Upper lobe of right lung (tissue), 1 donor: ENCODE data around the gene EOMES. TPM values are rescaled to one million over a fixed set of nuclear protein-coding genes. Genes with fewer than 3 reads are reported as not detected.

ENCODE experiments used
- ATAC-seq: fragments of 200-7000 bp; cut with Tn5 transposase; one replicate; pipeline ENCODE4 v1.9.1; 2020; ENCODE audit warnings: mild to moderate bottlenecking, moderate library complexity
- DNase-seq: peaks from one replicate; pipeline ENCODE4 v3.0.0-alpha.2; 2020
- H3K27ac ChIP-seq: fragments of 200-600 bp; one replicate; pipeline ENCODE4 v1.8.0; 2022
- H3K27me3 ChIP-seq: fragments of 200-600 bp; one replicate; pipeline ENCODE4 v1.8.0; 2022; ENCODE audit warnings: mild to moderate bottlenecking
- H3K36me3 ChIP-seq: fragments of 200-600 bp; one replicate; pipeline ENCODE4 v1.8.0; 2022
- H3K4me1 ChIP-seq: fragments of 200-600 bp; one replicate; pipeline ENCODE4 v1.8.0; 2022
- H3K4me3 ChIP-seq: fragments of 200-600 bp; one replicate; pipeline ENCODE4 v1.8.0; 2022; ENCODE audit warnings: mild to moderate bottlenecking
- H3K9me3 ChIP-seq: fragments of 200-600 bp; one replicate; pipeline ENCODE4 v1.8.0; 2022
- intact Hi-C: fragments of 100-400 bp; cut with DNase I; formaldehyde crosslinking; loops from one replicate; pipeline ENCODE4 v1.11.0; 2022
- total RNA-seq: library from RNA; stranded (reverse); fragmentation: NEBNext Ultra II Directional; extraction: Animal tissue kit (Norgen Biotek cat#: 25700); gene quantifications from one replicate; pipeline ENCODE4 v1.2.1, GENCODE V29; 2021
- TF ChIP-seq, protein P1 (sequence below): fragments of 200-600 bp; IDR thresholded peaks from one replicate; pipeline ENCODE4 v1.8.0; 2022; ENCODE audit warnings: antibody characterized with exemption
- donor health status: DM: no; HTN: yes; CAD: no; lungs with severe emphysema.

The EOMES gene
- total RNA-seq, 1 donor from 2014 or later = 1.2 TPM

GRCh38 chr3:27680517-27681246, 41.4 kb downstream of the EOMES start:
- Histone ChIP-seq H3K27me3 (no peaks in the 10 kb centered on the region), H3K36me3 (no peaks in the 10 kb centered on the region), H3K4me1 (no peaks in the 10 kb centered on the region), H3K9me3 (no peaks in the 10 kb centered on the region), H3K27ac (no peak overlapping the region), H3K4me3 (no peak overlapping the region)
- no peak for DNase-seq
- peak; percentile 38 for ATAC-seq
- intact Hi-C loops = no loop called here
- TF ChIP-seq, protein P1, sequence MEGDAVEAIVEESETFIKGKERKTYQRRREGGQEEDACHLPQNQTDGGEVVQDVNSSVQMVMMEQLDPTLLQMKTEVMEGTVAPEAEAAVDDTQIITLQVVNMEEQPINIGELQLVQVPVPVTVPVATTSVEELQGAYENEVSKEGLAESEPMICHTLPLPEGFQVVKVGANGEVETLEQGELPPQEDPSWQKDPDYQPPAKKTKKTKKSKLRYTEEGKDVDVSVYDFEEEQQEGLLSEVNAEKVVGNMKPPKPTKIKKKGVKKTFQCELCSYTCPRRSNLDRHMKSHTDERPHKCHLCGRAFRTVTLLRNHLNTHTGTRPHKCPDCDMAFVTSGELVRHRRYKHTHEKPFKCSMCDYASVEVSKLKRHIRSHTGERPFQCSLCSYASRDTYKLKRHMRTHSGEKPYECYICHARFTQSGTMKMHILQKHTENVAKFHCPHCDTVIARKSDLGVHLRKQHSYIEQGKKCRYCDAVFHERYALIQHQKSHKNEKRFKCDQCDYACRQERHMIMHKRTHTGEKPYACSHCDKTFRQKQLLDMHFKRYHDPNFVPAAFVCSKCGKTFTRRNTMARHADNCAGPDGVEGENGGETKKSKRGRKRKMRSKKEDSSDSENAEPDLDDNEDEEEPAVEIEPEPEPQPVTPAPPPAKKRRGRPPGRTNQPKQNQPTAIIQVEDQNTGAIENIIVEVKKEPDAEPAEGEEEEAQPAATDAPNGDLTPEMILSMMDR = no peak

- Histone ChIP-seq H3K9me3 (no peaks in the 10 kb centered on the region), H3K27me3 (no peaks in the 10 kb centered on the region), H3K4me1 (peaks cover 5% of the 10 kb centered on the region), H3K36me3 (no peaks in the 10 kb centered on the region), H3K27ac (no peak overlapping the region), H3K4me3 (no peak overlapping the region)
- TF ChIP-seq, protein P1 = no peak
- no peak for DNase-seq
- no peak for ATAC-seq
- intact Hi-C loops = no loop called here
These were observed 42.4 kb downstream of the EOMES start for GRCh38 chr3:27679691-27680090.

GRCh38 chr3:27678234-27678633, 43.9 kb downstream of the EOMES start:
- no peak overlapping the region for H3K27ac ChIP-seq
- intact Hi-C loops = no loop called here
- DNase-seq = no peak
- H3K27me3 ChIP-seq = no peaks in the 10 kb centered on the region
- H3K36me3 ChIP-seq = no peaks in the 10 kb centered on the region
- TF ChIP-seq, protein P1 = no peak
- H3K4me3 ChIP-seq = no peak overlapping the region
- no peaks in the 10 kb centered on the region for H3K9me3 ChIP-seq
- H3K4me1 ChIP-seq = peaks cover 5% of the 10 kb centered on the region
- ATAC-seq = no peak

GRCh38 chr3:27677565-27677964, 44.6 kb downstream of the EOMES start:
- peaks cover 5% of the 10 kb centered on the region for H3K4me1 ChIP-seq
- ATAC-seq = peak; percentile 33
- TF ChIP-seq, protein P1 = no peak
- H3K4me3 ChIP-seq = no peak overlapping the region
- no peaks in the 10 kb centered on the region for H3K36me3 ChIP-seq
- DNase-seq = no peak
- H3K27me3 ChIP-seq = no peaks in the 10 kb centered on the region
- intact Hi-C loops = no loop called here
- no peaks in the 10 kb centered on the region for H3K9me3 ChIP-seq
- no peak overlapping the region for H3K27ac ChIP-seq

DNA sequence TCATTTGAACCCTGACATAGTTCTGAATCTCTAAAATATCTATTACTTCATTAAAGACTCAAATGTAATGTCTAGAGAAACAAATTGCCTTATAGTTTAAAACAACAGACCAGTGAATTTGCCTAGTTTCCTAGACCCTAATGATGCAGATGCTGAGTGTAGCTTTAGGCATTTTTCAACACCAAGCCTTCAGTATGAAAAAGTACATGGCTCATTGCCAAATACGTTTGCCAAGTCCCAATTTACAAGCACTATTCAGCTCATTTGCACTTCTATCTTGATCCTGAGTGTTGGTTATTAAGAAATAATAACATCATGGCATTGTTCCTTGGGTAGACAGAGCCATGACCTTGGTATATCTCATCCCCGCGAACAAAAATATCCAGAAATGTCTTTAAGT, 46.8 kb downstream of the EOMES start:
- Histone ChIP-seq H3K9me3 (no peaks in the 10 kb centered on the region), H3K27ac (no peak overlapping the region), H3K36me3 (no peaks in the 10 kb centered on the region), H3K4me3 (no peak overlapping the region), H3K4me1 (peaks cover 5% of the 10 kb centered on the region), H3K27me3 (no peaks in the 10 kb centered on the region)
- ATAC-seq (no peak), DNase-seq (no peak)
- intact Hi-C loops = no loop called here
- TF ChIP-seq, protein P1 = no peak
